ENCODE measurements around the gene PACS2.

Gene PACS2

GRCh38 chr14:105398726-105399465 is 84.3 kb downstream of the PACS2 start:
- DNase-seq (ENCODE audit: low spot score) (no peak), ATAC-seq (ENCODE audit: low read depth) (peak; percentile 28)
- H3K4me3 ChIP-seq (ENCODE audit: severe bottlenecking): peak overlapping the region; percentile 54
- H3K4me1 ChIP-seq (ENCODE audit: insufficient read depth, poor library complexity, severe bottlenecking): no peaks in the 10 kb centered on the region
- H3K36me3 ChIP-seq (ENCODE audit: low read depth): peaks cover 22% of the 10 kb centered on the region
- peak overlapping the region; percentile 59 for H3K27ac ChIP-seq (ENCODE audit: poor library complexity, severe bottlenecking)
- H3K27me3 ChIP-seq (ENCODE audit: insufficient read depth, poor library complexity, severe bottlenecking): no peaks in the 10 kb centered on the region
- TF ChIP-seq CTCF (IDR thresholded peaks at IDR 0.05; ENCODE audit: poor library complexity, severe bottlenecking): peak; percentile 13
- peaks cover 13% of the 10 kb centered on the region for H3K9me3 ChIP-seq (ENCODE audit: severe bottlenecking)

- peaks cover 22% of the 10 kb centered on the region for H3K36me3 ChIP-seq (ENCODE audit: low read depth)
- ATAC-seq (ENCODE audit: low read depth): no peak
- no peak overlapping the region for H3K4me3 ChIP-seq (ENCODE audit: severe bottlenecking)
- no peaks in the 10 kb centered on the region for H3K4me1 ChIP-seq (ENCODE audit: insufficient read depth, poor library complexity, severe bottlenecking)
- peaks cover 14% of the 10 kb centered on the region for H3K9me3 ChIP-seq (ENCODE audit: severe bottlenecking)
- H3K27me3 ChIP-seq (ENCODE audit: insufficient read depth, poor library complexity, severe bottlenecking): no peaks in the 10 kb centered on the region
- TF ChIP-seq CTCF (IDR thresholded peaks at IDR 0.05; ENCODE audit: poor library complexity, severe bottlenecking): no peak
- no peak for DNase-seq (ENCODE audit: low spot score)
- H3K27ac ChIP-seq (ENCODE audit: poor library complexity, severe bottlenecking): no peak overlapping the region
Observed at GRCh38 chr14:105399466-105399775, 84.9 kb downstream of the PACS2 start.

GRCh38 chr14:105400016-105400415 is 85.5 kb downstream of the PACS2 start:
- ATAC-seq (ENCODE audit: low read depth): no peak
- Histone ChIP-seq H3K36me3 (ENCODE audit: low read depth) (peaks cover 22% of the 10 kb centered on the region), H3K27me3 (ENCODE audit: insufficient read depth, poor library complexity, severe bottlenecking) (no peaks in the 10 kb centered on the region), H3K27ac (ENCODE audit: poor library complexity, severe bottlenecking) (no peak overlapping the region), H3K4me1 (ENCODE audit: insufficient read depth, poor library complexity, severe bottlenecking) (no peaks in the 10 kb centered on the region), H3K9me3 (ENCODE audit: severe bottlenecking) (peaks cover 14% of the 10 kb centered on the region), H3K4me3 (ENCODE audit: severe bottlenecking) (no peak overlapping the region)
- no peak for TF ChIP-seq CTCF (IDR thresholded peaks at IDR 0.05; ENCODE audit: poor library complexity, severe bottlenecking)
- DNase-seq (ENCODE audit: low spot score): no peak

- H3K9me3 ChIP-seq (ENCODE audit: severe bottlenecking): peaks cover 14% of the 10 kb centered on the region
- H3K4me1 ChIP-seq (ENCODE audit: insufficient read depth, poor library complexity, severe bottlenecking): no peaks in the 10 kb centered on the region
- TF ChIP-seq CTCF (IDR thresholded peaks at IDR 0.05; ENCODE audit: poor library complexity, severe bottlenecking): no peak
- peaks cover 22% of the 10 kb centered on the region for H3K36me3 ChIP-seq (ENCODE audit: low read depth)
- no peak overlapping the region for H3K27ac ChIP-seq (ENCODE audit: poor library complexity, severe bottlenecking)
- no peaks in the 10 kb centered on the region for H3K27me3 ChIP-seq (ENCODE audit: insufficient read depth, poor library complexity, severe bottlenecking)
- no peak for ATAC-seq (ENCODE audit: low read depth)
- DNase-seq (ENCODE audit: low spot score): no peak
- H3K4me3 ChIP-seq (ENCODE audit: severe bottlenecking): no peak overlapping the region
Observed at GRCh38 chr14:105401699-105402098, 87.2 kb downstream of the PACS2 start.

GRCh38 chr14:105408592-105408991 is 94.0 kb downstream of the PACS2 start:
- peaks cover 18% of the 10 kb centered on the region for H3K27me3 ChIP-seq (ENCODE audit: insufficient read depth, poor library complexity, severe bottlenecking)
- no peak overlapping the region for H3K27ac ChIP-seq (ENCODE audit: poor library complexity, severe bottlenecking)
- ATAC-seq (ENCODE audit: low read depth) (no peak), DNase-seq (ENCODE audit: low spot score) (no peak)
- peaks cover 3% of the 10 kb centered on the region for H3K9me3 ChIP-seq (ENCODE audit: severe bottlenecking)
- no peak for TF ChIP-seq CTCF (IDR thresholded peaks at IDR 0.05; ENCODE audit: poor library complexity, severe bottlenecking)
- no peaks in the 10 kb centered on the region for H3K36me3 ChIP-seq (ENCODE audit: low read depth)
- no peaks in the 10 kb centered on the region for H3K4me1 ChIP-seq (ENCODE audit: insufficient read depth, poor library complexity, severe bottlenecking)
- no peak overlapping the region for H3K4me3 ChIP-seq (ENCODE audit: severe bottlenecking)

Measured in RWPE2 (cell line).